HG03064 (cell line): Measurements from ENCODE around the gene SLC17A7.

Source experiments
- ATAC-seq: cut with Tn5 transposase; IDR thresholded peaks from one replicate; pipeline ENCODE4 v1.9.1; 2021; ENCODE audit warnings: low read depth; ENCODE audit not compliant: unreplicated experiment

The SLC17A7 gene

GRCh38 chr19:49389406-49389805 lies 51.9 kb downstream of the SLC17A7 start:
- ATAC-seq = no peak

GRCh38 chr19:49387936-49388372 lies 53.4 kb downstream of the SLC17A7 start, which contains the start of gene KASH5:
KASH5 (plus strand) TSS chr19:49388249; CDS start chr19:49390884, 2,635 bp downstream.
- ATAC-seq = no peak

- ATAC-seq = no peak
Observed at GRCh38 chr19:49383599-49383998, 57.7 kb downstream of the SLC17A7 start.

GRCh38 chr19:49382639-49383038 lies 58.7 kb downstream of the SLC17A7 start:
- no peak for ATAC-seq

- no peak for ATAC-seq
Observed at GRCh38 chr19:49380391-49380790, 60.9 kb downstream of the SLC17A7 start.
